SK-N-SH (cell line): ENCODE data around the gene RPS17. TPM values are rescaled to one million over a fixed set of nuclear protein-coding genes. Genes with fewer than 3 reads are reported as not detected.

Source experiments
- CTCF ChIA-PET: fragments of 300-600, 350-600 bp; formaldehyde crosslinking; extraction: SDS; loops from one replicate; lab custom pipeline; 2021; lab: Yijun Ruan, JAX
- POLR2A ChIA-PET: fragments of 350-600 bp; sonication (Branson Sonifier 250); formaldehyde crosslinking; extraction: SDS; loops from one replicate; lab custom pipeline; 2020; ENCODE audit warnings: antibody characterized with exemption, inconsistent platforms; lab: Yijun Ruan, JAX
- DNase-seq: peaks from one replicate; pipeline ENCODE4 v3.0.0; 2012
- H2AFZ ChIP-seq: fragments of 200-600 bp; sonication (generic); 2 replicates; pipeline ENCODE4 v1.8.1; 2016; ENCODE audit warnings: antibody characterized with exemption, mild to moderate bottlenecking, low read depth
- H3F3A ChIP-seq: fragments of 200-600 bp; sonication (generic); replicated peaks from 2 replicates; pipeline ENCODE3; 2016; ENCODE audit warnings: antibody characterized with exemption, mild to moderate bottlenecking; ENCODE audit not compliant: insufficient read depth
- H3K27ac ChIP-seq, 2 experiments: fragments of 200-500 bp in 1 of 2; fragments of 200-600 bp in 1 of 2; sonication (Bioruptor generic) in 1 of 2; sonication (generic), shearing (Covaris generic) in 1 of 2; 2 replicates each; pipeline versions ENCODE4 v1.5.1 to v1.6.1; 2014 to 2016; ENCODE audit warnings: low read depth in 2 of 2, inconsistent platforms in 1 of 2, low read length in 1 of 2, mild to moderate bottlenecking in 1 of 2, mixed read lengths in 1 of 2
- H3K27me3 ChIP-seq: fragments of 200-600 bp; sonication (generic), shearing (Covaris generic); 2 replicates; pipeline ENCODE4 v1.6.1; 2016; ENCODE audit warnings: mixed run types; ENCODE audit not compliant: insufficient read depth
- H3K36me3 ChIP-seq, 2 experiments: fragments of 200-500 bp in 1 of 2; fragments of 200-600 bp in 1 of 2; sonication (Bioruptor generic) in 1 of 2; sonication (generic) in 1 of 2; replicated peaks in 1 of 2; 2 replicates each; pipeline versions ENCODE3 to v1.5.1; 2014 to 2016; ENCODE audit warnings: low read length in 1 of 2, mild to moderate bottlenecking in 1 of 2; ENCODE audit not compliant: insufficient read depth in 2 of 2, control insufficient read depth in 1 of 2
- H3K4me1 ChIP-seq, 2 experiments: fragments of 200-500 bp in 1 of 2; fragments of 200-600 bp in 1 of 2; sonication (Bioruptor generic) in 1 of 2; sonication (generic), shearing (Covaris generic) in 1 of 2; 2 replicates each; pipeline versions ENCODE4 v1.5.1 to v1.6.1; 2014 to 2016; ENCODE audit warnings: low read depth in 1 of 2, low read length in 1 of 2, mixed run types in 1 of 2; ENCODE audit not compliant: insufficient read depth in 2 of 2, control insufficient read depth in 1 of 2
- H3K4me2 ChIP-seq: fragments of 200-600 bp; sonication (generic), shearing (Covaris generic); 2 replicates; pipeline ENCODE4 v1.6.1; 2017; ENCODE audit warnings: mixed run types
- H3K4me3 ChIP-seq, 2 experiments: fragments of 200-500 bp in 1 of 2; fragments of 200-600 bp in 1 of 2; sonication (Bioruptor generic) in 1 of 2; sonication (generic), shearing (Covaris generic) in 1 of 2; 2 replicates each; pipeline versions ENCODE4 v1.5.1 to v1.8.1; 2014 to 2016; ENCODE audit warnings: low read depth in 2 of 2, inconsistent platforms in 1 of 2, low read length in 1 of 2, mild to moderate bottlenecking in 1 of 2, mixed read lengths in 1 of 2, moderate library complexity in 1 of 2
- H3K79me2 ChIP-seq: fragments of 200-600 bp; sonication (generic); 2 replicates; pipeline ENCODE4 v1.8.1; 2017; ENCODE audit warnings: mild to moderate bottlenecking; ENCODE audit not compliant: insufficient read depth
- H3K9ac ChIP-seq: fragments of 200-600 bp; sonication (generic); 2 replicates; pipeline ENCODE4 v1.6.1; 2017; ENCODE audit warnings: mixed run types
- H3K9me2 ChIP-seq: fragments of 200-600 bp; sonication (generic); 2 replicates; pipeline ENCODE4 v1.6.1; 2017; ENCODE audit warnings: mixed run types
- H3K9me3 ChIP-seq: fragments of 200-600 bp; sonication (generic); 2 replicates; pipeline ENCODE4 v1.6.1; 2017; ENCODE audit warnings: mixed run types, mild to moderate bottlenecking, moderate library complexity
- H4K20me1 ChIP-seq: fragments of 200-600 bp; sonication (generic); 2 replicates; pipeline ENCODE4 v1.6.1; 2017; ENCODE audit warnings: mild to moderate bottlenecking, mixed run types; ENCODE audit not compliant: insufficient read depth
- FOSL2 ChIP-seq: IDR thresholded peaks from 2 replicates; pipeline ENCODE4 v1.4.0; 2012; ENCODE audit warnings: low read depth, mild to moderate bottlenecking, moderate library complexity, borderline replicate concordance
- FOXJ3 ChIP-seq: sonication (generic); formaldehyde crosslinking; IDR thresholded peaks from 2 replicates; pipeline ENCODE4 v1.5.1; 2020; ENCODE audit warnings: mild to moderate bottlenecking, missing genetic modification reagents
- GATA2 ChIP-seq: sonication (generic); formaldehyde crosslinking; IDR thresholded peaks from 2 replicates; pipeline ENCODE4 v1.5.0; 2020; ENCODE audit warnings: mild to moderate bottlenecking, missing genetic modification reagents
- MEF2A ChIP-seq: IDR thresholded peaks from 2 replicates; pipeline ENCODE4 v1.4.0; 2012; ENCODE audit warnings: low read depth, borderline replicate concordance
- MXI1 ChIP-seq: IDR thresholded peaks from 2 replicates; pipeline ENCODE4 v1.6.1; 2012; ENCODE audit warnings: mild to moderate bottlenecking, low read depth, low read length, improper control_type of control experiment
- NFIC ChIP-seq: IDR thresholded peaks from 2 replicates; pipeline ENCODE4 v1.4.0; 2012; ENCODE audit warnings: borderline replicate concordance
- POLR2AphosphoS5 ChIP-seq: IDR thresholded peaks from 2 replicates; pipeline ENCODE4 v1.6.1; 2012; ENCODE audit warnings: low read depth, low read length
- RCOR1 ChIP-seq: fragments of 150-350 bp; IDR thresholded peaks from 2 replicates; pipeline ENCODE4 v1.6.1; 2017; ENCODE audit warnings: antibody characterized with exemption, low read length
- RFX5 ChIP-seq: IDR thresholded peaks from 2 replicates; pipeline ENCODE4 v1.6.1; 2012; ENCODE audit warnings: mild to moderate bottlenecking, improper control_type of control experiment, low read length
- RXRA ChIP-seq: IDR thresholded peaks from 2 replicates; pipeline ENCODE4 v1.4.0; 2012; ENCODE audit warnings: low read depth, mild to moderate bottlenecking, borderline replicate concordance
- SMC3 ChIP-seq: IDR thresholded peaks from 2 replicates; pipeline ENCODE4 v1.6.1; 2012; ENCODE audit warnings: low read depth, low read length, improper control_type of control experiment
- TAF1 ChIP-seq: IDR thresholded peaks from 2 replicates; pipeline ENCODE4 v1.6.1; 2012; ENCODE audit warnings: low read depth, mild to moderate bottlenecking, low read length, moderate library complexity, borderline replicate concordance
- TCF12 ChIP-seq: IDR thresholded peaks from 2 replicates; pipeline ENCODE4 v1.4.0; 2012
- TEAD4 ChIP-seq: IDR thresholded peaks from 2 replicates; pipeline ENCODE4 v1.4.0; 2012; ENCODE audit warnings: mild to moderate bottlenecking, borderline replicate concordance; ENCODE audit not compliant: insufficient read depth
- WGBS: methylation state at CpG from one replicate; pipeline ENCODE4 v1.1.6; 2017; ENCODE audit warnings: low lambda C conversion rate; 5-methylcytosine and 5-hydroxymethylcytosine counted together
- polyA plus RNA-seq, 3 experiments: library from polyadenylated mRNA; depleted of rRNA; stranded (reverse); fragments of >200 nt; gene quantifications; 2 replicates each; pipeline ENCODE4 v1.2.3, GENCODE V29; 2012
- TF ChIP-seq, protein P1 (sequence below): IDR thresholded peaks from 2 replicates; pipeline ENCODE4 v1.4.0; 2012; ENCODE audit warnings: low read depth, borderline replicate concordance
- TF ChIP-seq, protein P2 (sequence below): fragments of 150-350 bp; IDR thresholded peaks from 2 replicates; pipeline ENCODE4 v1.6.1; 2017; ENCODE audit warnings: antibody characterized with exemption, low read length, low read depth, borderline replicate concordance
- TF ChIP-seq, protein P3 (sequence below): fragments of 200-600 bp; sonication (generic); IDR thresholded peaks from 2 replicates; pipeline ENCODE4 v1.6.1; 2017; ENCODE audit warnings: antibody characterized with exemption, mild to moderate bottlenecking, moderate library complexity
- TF ChIP-seq, protein P4 (sequence below): IDR thresholded peaks from 2 replicates; pipeline ENCODE4 v1.4.0; 2012; ENCODE audit warnings: low read depth
- TF ChIP-seq, protein P5 (sequence below): IDR thresholded peaks from 2 replicates; pipeline ENCODE4; 2012

The RPS17 gene
- polyA plus RNA-seq, 1 of the 3 experiments (the other 2 are of a cell fraction), result 9,168 TPM

DNA sequence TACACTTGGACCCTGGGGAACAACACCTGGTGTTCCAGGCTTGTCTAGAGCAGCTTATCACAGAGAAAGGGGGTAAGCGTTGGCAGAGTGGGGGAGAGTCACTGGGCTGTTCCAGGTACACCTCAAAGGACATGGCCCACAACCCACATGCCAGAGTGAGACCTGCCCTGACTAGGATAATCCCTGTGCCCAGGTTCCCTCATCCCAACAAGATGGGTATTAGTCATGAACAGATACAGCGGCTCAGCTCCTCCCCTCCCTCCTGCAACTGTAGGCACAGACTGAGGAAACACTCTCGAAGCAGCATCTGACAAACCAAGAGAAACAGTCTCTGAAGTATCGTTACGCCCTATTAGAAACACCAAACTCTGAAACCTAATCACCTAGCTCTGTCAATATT, 32.1 kb upstream of the RPS17 start:
- TF ChIP-seq GATA2 (CRISPR knock-in tag) (no peak), RXRA (no peak), MEF2A (no peak)
- Histone ChIP-seq H3K9ac (no peak overlapping the region), H3K4me2 (peak overlapping the region; percentile 72)

DNA sequence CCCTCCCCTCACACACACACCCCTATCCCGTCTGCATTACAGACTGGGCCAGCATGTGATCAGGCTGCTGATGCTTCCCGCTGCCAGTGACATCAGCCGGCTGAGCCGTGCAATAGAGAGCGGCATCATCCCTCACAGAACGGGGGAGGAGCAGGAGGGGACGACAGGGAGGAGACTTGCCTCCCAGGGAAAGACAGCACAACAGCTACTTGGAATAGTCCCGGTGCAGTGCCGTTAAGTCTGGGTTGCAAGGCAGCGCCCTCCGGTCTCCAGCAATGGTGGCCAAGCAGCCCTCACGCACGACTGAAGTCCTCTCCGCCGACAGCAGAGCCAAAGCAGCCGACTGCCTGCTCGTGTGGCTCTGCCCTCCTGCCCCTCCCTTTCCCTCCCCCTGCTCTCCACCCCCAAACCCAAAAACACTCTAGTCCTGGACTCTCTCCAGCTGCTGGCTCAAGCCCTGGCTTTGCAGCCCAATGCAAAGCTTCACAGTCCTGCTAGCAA, 31.5 kb upstream of the RPS17 start:
- TF ChIP-seq RXRA (no peak), RCOR1 (0 out of 2 replicates have a peak, but pooled peaks have one; percentile 19), MXI1 (peak; percentile 88), FOXJ3 (CRISPR knock-in tag) (no peak), TAF1 (no peak), MEF2A (no peak), RFX5 (peak; percentile 25; the same call in 1 of the 2 replicates), TEAD4 (no peak), POLR2AphosphoS5 (0 out of 2 replicates have a peak, but pooled peaks have one; percentile 11), TCF12 (no peak), NFIC (no peak), SMC3 (no peak), FOSL2 (no peak)
- TF ChIP-seq, protein P1, sequence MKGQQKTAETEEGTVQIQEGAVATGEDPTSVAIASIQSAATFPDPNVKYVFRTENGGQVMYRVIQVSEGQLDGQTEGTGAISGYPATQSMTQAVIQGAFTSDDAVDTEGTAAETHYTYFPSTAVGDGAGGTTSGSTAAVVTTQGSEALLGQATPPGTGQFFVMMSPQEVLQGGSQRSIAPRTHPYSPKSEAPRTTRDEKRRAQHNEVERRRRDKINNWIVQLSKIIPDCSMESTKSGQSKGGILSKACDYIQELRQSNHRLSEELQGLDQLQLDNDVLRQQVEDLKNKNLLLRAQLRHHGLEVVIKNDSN, result peak; percentile 68; the same call in 1 of the 2 replicates
- TF ChIP-seq, protein P2, sequence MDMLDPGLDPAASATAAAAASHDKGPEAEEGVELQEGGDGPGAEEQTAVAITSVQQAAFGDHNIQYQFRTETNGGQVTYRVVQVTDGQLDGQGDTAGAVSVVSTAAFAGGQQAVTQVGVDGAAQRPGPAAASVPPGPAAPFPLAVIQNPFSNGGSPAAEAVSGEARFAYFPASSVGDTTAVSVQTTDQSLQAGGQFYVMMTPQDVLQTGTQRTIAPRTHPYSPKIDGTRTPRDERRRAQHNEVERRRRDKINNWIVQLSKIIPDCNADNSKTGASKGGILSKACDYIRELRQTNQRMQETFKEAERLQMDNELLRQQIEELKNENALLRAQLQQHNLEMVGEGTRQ, result no peak
- TF ChIP-seq, protein P3, sequence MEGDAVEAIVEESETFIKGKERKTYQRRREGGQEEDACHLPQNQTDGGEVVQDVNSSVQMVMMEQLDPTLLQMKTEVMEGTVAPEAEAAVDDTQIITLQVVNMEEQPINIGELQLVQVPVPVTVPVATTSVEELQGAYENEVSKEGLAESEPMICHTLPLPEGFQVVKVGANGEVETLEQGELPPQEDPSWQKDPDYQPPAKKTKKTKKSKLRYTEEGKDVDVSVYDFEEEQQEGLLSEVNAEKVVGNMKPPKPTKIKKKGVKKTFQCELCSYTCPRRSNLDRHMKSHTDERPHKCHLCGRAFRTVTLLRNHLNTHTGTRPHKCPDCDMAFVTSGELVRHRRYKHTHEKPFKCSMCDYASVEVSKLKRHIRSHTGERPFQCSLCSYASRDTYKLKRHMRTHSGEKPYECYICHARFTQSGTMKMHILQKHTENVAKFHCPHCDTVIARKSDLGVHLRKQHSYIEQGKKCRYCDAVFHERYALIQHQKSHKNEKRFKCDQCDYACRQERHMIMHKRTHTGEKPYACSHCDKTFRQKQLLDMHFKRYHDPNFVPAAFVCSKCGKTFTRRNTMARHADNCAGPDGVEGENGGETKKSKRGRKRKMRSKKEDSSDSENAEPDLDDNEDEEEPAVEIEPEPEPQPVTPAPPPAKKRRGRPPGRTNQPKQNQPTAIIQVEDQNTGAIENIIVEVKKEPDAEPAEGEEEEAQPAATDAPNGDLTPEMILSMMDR, result no peak
- TF ChIP-seq, protein P4, sequence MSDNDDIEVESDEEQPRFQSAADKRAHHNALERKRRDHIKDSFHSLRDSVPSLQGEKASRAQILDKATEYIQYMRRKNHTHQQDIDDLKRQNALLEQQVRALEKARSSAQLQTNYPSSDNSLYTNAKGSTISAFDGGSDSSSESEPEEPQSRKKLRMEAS, result peak; percentile 86
- TF ChIP-seq, protein P5, sequence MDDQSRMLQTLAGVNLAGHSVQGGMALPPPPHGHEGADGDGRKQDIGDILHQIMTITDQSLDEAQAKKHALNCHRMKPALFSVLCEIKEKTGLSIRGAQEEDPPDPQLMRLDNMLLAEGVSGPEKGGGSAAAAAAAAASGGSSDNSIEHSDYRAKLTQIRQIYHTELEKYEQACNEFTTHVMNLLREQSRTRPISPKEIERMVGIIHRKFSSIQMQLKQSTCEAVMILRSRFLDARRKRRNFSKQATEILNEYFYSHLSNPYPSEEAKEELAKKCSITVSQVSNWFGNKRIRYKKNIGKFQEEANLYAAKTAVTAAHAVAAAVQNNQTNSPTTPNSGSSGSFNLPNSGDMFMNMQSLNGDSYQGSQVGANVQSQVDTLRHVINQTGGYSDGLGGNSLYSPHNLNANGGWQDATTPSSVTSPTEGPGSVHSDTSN, result no peak

More for the DNA sequence above, 32.1 kb upstream of the RPS17 start:
- ChIA-PET CTCF (interaction anchor here (0.6 to 4.1 kb wide), 4 partner anchors 32 to 428 kb away, joined by 3 to 15 read pairs (median 5); partner anchors contain the start of gene RPS17), POLR2A (interaction anchor here (1.0 to 3.7 kb wide), 2 partner anchors 32 to 178 kb away, joined by 4 to 17 read pairs; partner anchors contain the start of gene RPS17)
- Histone ChIP-seq H3F3A (no peaks in the 10 kb centered on the region), H4K20me1 (no peaks in the 10 kb centered on the region), H2AFZ (peak overlapping the region; percentile 89; the same call in 1 of the 2 replicates), H3K36me3 (no peaks in the 10 kb centered on the region), H3K27me3 (no peaks in the 10 kb centered on the region), H3K4me3 (no peak overlapping the region), H3K27ac (no peak overlapping the region), H3K79me2 (no peaks in the 10 kb centered on the region), H3K4me1 (peaks cover 9 to 21% of the 10 kb centered on the region in 2 experiments; a peak in 2 of 4 replicates), H3K9me2 (no peaks in the 10 kb centered on the region), H3K9me3 (no peaks in the 10 kb centered on the region)
- peak; percentile 21 for DNase-seq
- 100% methylated on average over 1 of the region's 5 CpGs for WGBS

More for the DNA sequence above, 31.5 kb upstream of the RPS17 start:
- Histone ChIP-seq H3K36me3 (no peaks in the 10 kb centered on the region), H3K4me2 (peak overlapping the region; percentile 72), H4K20me1 (no peaks in the 10 kb centered on the region), H3K9me2 (no peaks in the 10 kb centered on the region), H3F3A (no peaks in the 10 kb centered on the region), H2AFZ (peak overlapping the region; percentile 89), H3K27me3 (no peaks in the 10 kb centered on the region), H3K4me1 (peaks cover 9 to 21% of the 10 kb centered on the region in 2 experiments; a peak in 2 of 4 replicates), H3K4me3 (peak overlapping the region; percentile 41 to 47), H3K79me2 (no peaks in the 10 kb centered on the region), H3K9me3 (no peaks in the 10 kb centered on the region), H3K27ac (peak overlapping the region; percentile 10 to 56; a peak in 2 of 4 replicates), H3K9ac (peak overlapping the region; percentile 50; the same call in 1 of the 2 replicates)
- ChIA-PET CTCF (interaction anchor here (0.9 to 4.1 kb wide), 4 partner anchors 29 to 428 kb away, joined by 3 to 15 read pairs (median 5); partner anchors contain the start of gene RPS17), POLR2A (interaction anchor here (1.0 to 3.7 kb wide), 2 partner anchors 32 to 178 kb away, joined by 4 to 17 read pairs; partner anchors contain the start of gene RPS17)
- WGBS, result 24% methylated on average over 9 of the region's 17 CpGs
- peak; percentile 80 for DNase-seq
